ENCODE measurements around the gene NEUROG1.
"Not testable (repeated sequence)": the region's sequence is repeated elsewhere in the genome, so short reads cannot be mapped to it uniquely, and the experiment has no call there.

The NEUROG1 gene

GRCh38 chr5:135538261-135538660 is 2.5 kb upstream of the NEUROG1 start:
- no peak for DNase-seq (ENCODE audit: low read depth in 2 of 2)
- H3K4me3 ChIP-seq (replicated peaks in 1 of 2; ENCODE audit: low read depth in 2 of 2, low read length in 2 of 2), result no peak overlapping the region
- no peak for TF ChIP-seq CTCF (IDR thresholded peaks at IDR 0.05; ENCODE audit: low read depth, low read length)

GRCh38 chr5:135537745-135538144 is 2.0 kb upstream of the NEUROG1 start:
- DNase-seq (ENCODE audit: low read depth in 2 of 2), result no peak
- H3K4me3 ChIP-seq (replicated peaks in 1 of 2; ENCODE audit: low read depth in 2 of 2, low read length in 2 of 2), result no peak overlapping the region
- TF ChIP-seq CTCF (IDR thresholded peaks at IDR 0.05; ENCODE audit: low read depth, low read length), result no peak

- TF ChIP-seq CTCF (IDR thresholded peaks at IDR 0.05; ENCODE audit: low read depth, low read length), result no peak
- DNase-seq (ENCODE audit: low read depth in 2 of 2), result no peak
- H3K4me3 ChIP-seq (replicated peaks in 1 of 2; ENCODE audit: low read depth in 2 of 2, low read length in 2 of 2), result no peak overlapping the region
Observed at GRCh38 chr5:135537271-135537670, 1.5 kb upstream of the NEUROG1 start.

- peak in 1 of 2 donors; percentile 6 for DNase-seq (ENCODE audit: low read depth in 2 of 2)
- TF ChIP-seq CTCF (IDR thresholded peaks at IDR 0.05; ENCODE audit: low read depth, low read length), result no peak
- H3K4me3 ChIP-seq (replicated peaks in 1 of 2; ENCODE audit: low read depth in 2 of 2, low read length in 2 of 2), result no peak overlapping the region
Observed at GRCh38 chr5:135535420-135535819, 344 bp downstream of the NEUROG1 start.

GRCh38 chr5:135534609-135535419 is 950 bp downstream of the NEUROG1 start:
- no peak for DNase-seq (ENCODE audit: low read depth in 2 of 2)
- no peak overlapping the region for H3K4me3 ChIP-seq (replicated peaks in 1 of 2; ENCODE audit: low read depth in 2 of 2, low read length in 2 of 2)
- TF ChIP-seq CTCF (IDR thresholded peaks at IDR 0.05; ENCODE audit: low read depth, low read length), result no peak

- H3K4me3 ChIP-seq (replicated peaks in 1 of 2; ENCODE audit: low read depth in 2 of 2, low read length in 2 of 2), result no peak overlapping the region
- TF ChIP-seq CTCF (IDR thresholded peaks at IDR 0.05; ENCODE audit: low read depth, low read length), result no peak
- no peak for DNase-seq (ENCODE audit: low read depth in 2 of 2)
Observed at GRCh38 chr5:135533794-135534193, 2.0 kb downstream of the NEUROG1 start.

- no peak overlapping the region for H3K4me3 ChIP-seq (replicated peaks in 1 of 2; ENCODE audit: low read depth in 2 of 2, low read length in 2 of 2)
- TF ChIP-seq CTCF (IDR thresholded peaks at IDR 0.05; ENCODE audit: low read depth, low read length), result no peak
- DNase-seq (ENCODE audit: low read depth in 2 of 2), result no peak
Observed at GRCh38 chr5:135533334-135533733, 2.4 kb downstream of the NEUROG1 start.

GRCh38 chr5:135529576-135529975 is 6.2 kb downstream of the NEUROG1 start:
- DNase-seq (ENCODE audit: low read depth in 2 of 2); H3K4me3 ChIP-seq (replicated peaks in 1 of 2; ENCODE audit: low read depth in 2 of 2, low read length in 2 of 2): not testable (repeated sequence)
